Osteocyte (in vitro differentiated cells): ENCODE data around the gene NRARP. TPM values are rescaled to one million over a fixed set of nuclear protein-coding genes. Genes with fewer than 3 reads are reported as not detected.

Experiments
- DNase-seq: peaks from one replicate; pipeline ENCODE4 v3.0.0; 2021; ENCODE audit warnings: mixed read lengths; ENCODE audit not compliant: unreplicated experiment; ENCODE audit errors: extremely low spot score
- H3K27ac Mint-ChIP-seq: one replicate; pipeline ENCODE4 v1.8.0; 2021; ENCODE audit warnings: mild to moderate bottlenecking, mixed read lengths; ENCODE audit not compliant: unreplicated experiment
- H3K27me3 Mint-ChIP-seq: one replicate; pipeline ENCODE4 v1.8.0; 2021; ENCODE audit warnings: mixed read lengths; ENCODE audit not compliant: unreplicated experiment
- H3K36me3 Mint-ChIP-seq: one replicate; pipeline ENCODE4 v1.8.0; 2021; ENCODE audit warnings: mixed read lengths; ENCODE audit not compliant: unreplicated experiment
- H3K4me1 Mint-ChIP-seq: one replicate; pipeline ENCODE4 v1.8.0; 2021; ENCODE audit warnings: mixed read lengths; ENCODE audit not compliant: unreplicated experiment
- H3K4me3 Mint-ChIP-seq: one replicate; pipeline ENCODE4 v1.8.0; 2021; ENCODE audit warnings: mild to moderate bottlenecking, moderate library complexity, mixed read lengths; ENCODE audit not compliant: unreplicated experiment
- H3K9me3 Mint-ChIP-seq: one replicate; pipeline ENCODE4 v1.8.0; 2021; ENCODE audit warnings: mixed read lengths; ENCODE audit not compliant: unreplicated experiment
- CTCF ChIP-seq: fragments of 200-600 bp; sonication (generic); IDR thresholded peaks from 2 replicates; pipeline ENCODE4 v1.5.0; 2021; ENCODE audit warnings: antibody characterized with exemption, mild to moderate bottlenecking, moderate library complexity
- total RNA-seq: library from RNA; stranded (reverse); gene quantifications from 2 replicates; pipeline ENCODE4 v1.2.1, GENCODE V29; 2021

The NRARP gene
- total RNA-seq, 1 donor from 2014 or later, result 2.1 TPM

GRCh38 chr9:137276473-137277328 lies 25.4 kb downstream of the NRARP start:
- H3K4me1 Mint-ChIP-seq, result peaks cover 26% of the 10 kb centered on the region
- peaks cover 3% of the 10 kb centered on the region for H3K36me3 Mint-ChIP-seq
- H3K27me3 Mint-ChIP-seq, result no peaks in the 10 kb centered on the region
- no peaks in the 10 kb centered on the region for H3K9me3 Mint-ChIP-seq
- TF ChIP-seq CTCF, result no peak
- DNase-seq, result no peak
- peak overlapping the region; percentile 92 for H3K27ac Mint-ChIP-seq
- peak overlapping the region; percentile 53 for H3K4me3 Mint-ChIP-seq

GRCh38 chr9:137275588-137276472 lies 26.2 kb downstream of the NRARP start:
- Mint-ChIP-seq H3K9me3 (no peaks in the 10 kb centered on the region), H3K36me3 (peaks cover 5% of the 10 kb centered on the region), H3K4me3 (no peak overlapping the region), H3K27me3 (no peaks in the 10 kb centered on the region), H3K4me1 (peaks cover 26% of the 10 kb centered on the region), H3K27ac (peak overlapping the region; percentile 64)
- DNase-seq, result no peak
- no peak for TF ChIP-seq CTCF

- H3K4me3 Mint-ChIP-seq, result no peak overlapping the region
- no peak for TF ChIP-seq CTCF
- H3K27ac Mint-ChIP-seq, result peak overlapping the region; percentile 64
- no peak for DNase-seq
- peaks cover 5% of the 10 kb centered on the region for H3K36me3 Mint-ChIP-seq
- H3K4me1 Mint-ChIP-seq, result peaks cover 26% of the 10 kb centered on the region
- H3K27me3 Mint-ChIP-seq, result no peaks in the 10 kb centered on the region
- no peaks in the 10 kb centered on the region for H3K9me3 Mint-ChIP-seq
These were observed 26.9 kb downstream of the NRARP start for GRCh38 chr9:137275203-137275587.

GRCh38 chr9:137273611-137274320 lies 28.3 kb downstream of the NRARP start:
- no peaks in the 10 kb centered on the region for H3K9me3 Mint-ChIP-seq
- peaks cover 13% of the 10 kb centered on the region for H3K36me3 Mint-ChIP-seq
- peaks cover 33% of the 10 kb centered on the region for H3K4me1 Mint-ChIP-seq
- no peak for DNase-seq
- TF ChIP-seq CTCF, result no peak
- H3K27me3 Mint-ChIP-seq, result no peaks in the 10 kb centered on the region
- no peak overlapping the region for H3K27ac Mint-ChIP-seq
- no peak overlapping the region for H3K4me3 Mint-ChIP-seq
